ENCODE results near the gene BRSK2. TPM values are rescaled to one million over a fixed set of nuclear protein-coding genes. Genes with fewer than 3 reads are reported as not detected.
A peak's percentile ranks its signal among the peaks of the same experiment; 100 is the strongest.

The BRSK2 gene
- total RNA-seq, 1 donor from 2014 or later: 49.2 TPM

- no peaks in the 10 kb centered on the region for H3K9me3 Mint-ChIP-seq (ENCODE audit: low read depth)
- peaks cover 41% of the 10 kb centered on the region for H3K4me1 Mint-ChIP-seq (ENCODE audit: low read depth)
- H3K27me3 Mint-ChIP-seq: peaks cover 14% of the 10 kb centered on the region
- DNase-seq (ENCODE audit: low spot score, unreplicated experiment): no peak
- TF ChIP-seq, protein P1, sequence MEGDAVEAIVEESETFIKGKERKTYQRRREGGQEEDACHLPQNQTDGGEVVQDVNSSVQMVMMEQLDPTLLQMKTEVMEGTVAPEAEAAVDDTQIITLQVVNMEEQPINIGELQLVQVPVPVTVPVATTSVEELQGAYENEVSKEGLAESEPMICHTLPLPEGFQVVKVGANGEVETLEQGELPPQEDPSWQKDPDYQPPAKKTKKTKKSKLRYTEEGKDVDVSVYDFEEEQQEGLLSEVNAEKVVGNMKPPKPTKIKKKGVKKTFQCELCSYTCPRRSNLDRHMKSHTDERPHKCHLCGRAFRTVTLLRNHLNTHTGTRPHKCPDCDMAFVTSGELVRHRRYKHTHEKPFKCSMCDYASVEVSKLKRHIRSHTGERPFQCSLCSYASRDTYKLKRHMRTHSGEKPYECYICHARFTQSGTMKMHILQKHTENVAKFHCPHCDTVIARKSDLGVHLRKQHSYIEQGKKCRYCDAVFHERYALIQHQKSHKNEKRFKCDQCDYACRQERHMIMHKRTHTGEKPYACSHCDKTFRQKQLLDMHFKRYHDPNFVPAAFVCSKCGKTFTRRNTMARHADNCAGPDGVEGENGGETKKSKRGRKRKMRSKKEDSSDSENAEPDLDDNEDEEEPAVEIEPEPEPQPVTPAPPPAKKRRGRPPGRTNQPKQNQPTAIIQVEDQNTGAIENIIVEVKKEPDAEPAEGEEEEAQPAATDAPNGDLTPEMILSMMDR (IDR thresholded peaks at IDR 0.05; ENCODE audit: unreplicated experiment): no peak
- peak overlapping the region; percentile 44 for H3K27ac Mint-ChIP-seq
- H3K4me3 Mint-ChIP-seq (ENCODE audit: low read depth): no peak overlapping the region
- H3K36me3 Mint-ChIP-seq (ENCODE audit: insufficient read depth): no peaks in the 10 kb centered on the region
Measured at GRCh38 chr11:1352696-1353382, 36.9 kb upstream of the BRSK2 start.

DNA sequence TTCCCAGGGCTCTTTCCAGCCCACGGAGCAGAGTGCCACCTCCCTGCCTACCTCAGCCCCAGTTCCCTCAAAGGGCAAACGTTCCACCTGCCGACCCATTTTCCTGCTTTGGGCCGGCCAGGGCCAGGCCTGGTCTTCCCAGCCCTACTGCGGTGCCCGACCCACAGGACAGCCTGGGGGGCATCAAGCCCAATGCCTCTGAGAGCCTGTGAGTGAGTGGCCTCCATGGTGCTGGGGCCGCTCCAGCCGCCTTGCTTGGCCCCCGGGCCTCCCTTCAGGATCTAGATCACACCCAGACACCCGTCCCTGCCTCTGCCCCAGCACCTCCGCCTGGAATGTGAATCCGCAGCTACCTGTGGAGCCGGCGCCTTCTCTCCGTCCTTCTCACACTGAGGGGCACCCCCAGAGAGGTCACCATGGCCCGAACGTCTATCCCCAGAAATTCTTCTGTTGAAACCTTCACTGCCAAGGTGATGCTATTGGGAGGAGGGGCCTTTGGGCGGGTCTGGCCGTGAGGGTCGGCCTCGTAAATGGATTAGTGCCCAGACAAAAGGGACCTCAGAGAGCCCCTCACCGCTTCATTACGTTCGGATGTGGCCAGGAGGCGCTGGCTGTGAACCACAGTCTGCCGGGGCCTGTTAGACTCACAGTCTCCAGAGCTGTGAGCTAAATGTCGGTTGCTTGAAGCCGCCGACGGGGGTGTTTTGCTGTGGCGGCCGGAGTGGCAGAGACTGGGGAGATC lies 36.2 kb upstream of the BRSK2 start:
- Mint-ChIP-seq H3K4me3 (ENCODE audit: low read depth) (no peak overlapping the region), H3K36me3 (ENCODE audit: insufficient read depth) (no peaks in the 10 kb centered on the region), H3K9me3 (ENCODE audit: low read depth) (no peaks in the 10 kb centered on the region), H3K4me1 (ENCODE audit: low read depth) (peaks cover 38% of the 10 kb centered on the region), H3K27ac (peak overlapping the region; percentile 87), H3K27me3 (peaks cover 14% of the 10 kb centered on the region)
- DNase-seq (ENCODE audit: low spot score, unreplicated experiment): no peak
- TF ChIP-seq, protein P1 (IDR thresholded peaks at IDR 0.05; ENCODE audit: unreplicated experiment): no peak

DNA sequence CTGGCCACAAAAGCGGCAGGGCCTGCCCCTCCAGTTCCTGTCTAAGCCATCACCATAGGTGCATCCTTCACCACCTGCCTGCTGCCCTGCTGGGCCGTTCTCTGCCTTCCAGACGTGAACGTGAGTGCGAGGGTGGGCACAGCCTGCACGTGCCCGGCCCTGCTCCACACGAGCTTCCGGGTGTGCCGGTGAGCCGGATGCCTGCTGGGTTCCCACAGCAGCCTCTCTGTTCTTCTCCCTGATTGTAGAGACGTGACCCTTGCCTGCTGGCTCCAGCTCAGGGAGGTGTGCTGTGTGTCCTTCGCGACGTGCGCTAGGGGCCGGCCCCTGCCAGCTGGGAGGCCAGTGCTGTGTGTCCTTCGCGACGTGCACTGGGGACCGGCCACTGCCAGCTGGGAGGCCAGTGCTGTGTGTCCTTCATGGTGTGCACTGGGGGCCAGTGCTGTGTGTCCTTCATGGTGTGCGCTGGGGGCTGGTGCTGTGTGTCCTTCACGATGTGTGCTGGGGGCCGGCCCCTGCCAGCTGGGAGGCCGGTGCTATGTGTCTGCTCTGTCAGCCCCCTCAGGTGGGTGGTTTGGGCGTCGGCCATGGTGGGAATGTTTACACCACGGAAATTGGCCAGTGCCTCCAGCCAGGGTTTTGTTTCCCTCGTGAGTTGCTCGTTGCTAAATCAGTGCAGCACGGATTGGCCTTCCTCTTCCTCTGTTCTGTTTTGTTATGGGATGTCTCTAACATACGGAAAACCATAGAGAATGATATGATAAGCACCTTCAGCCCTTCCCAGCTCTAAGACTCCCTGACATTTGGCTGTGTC lies 35.4 kb upstream of the BRSK2 start:
- no peaks in the 10 kb centered on the region for H3K9me3 Mint-ChIP-seq (ENCODE audit: low read depth)
- DNase-seq (ENCODE audit: low spot score, unreplicated experiment): no peak
- TF ChIP-seq, protein P1 (IDR thresholded peaks at IDR 0.05; ENCODE audit: unreplicated experiment): no peak
- peaks cover 14% of the 10 kb centered on the region for H3K27me3 Mint-ChIP-seq
- no peak overlapping the region for H3K27ac Mint-ChIP-seq
- no peak overlapping the region for H3K4me3 Mint-ChIP-seq (ENCODE audit: low read depth)
- peaks cover 32% of the 10 kb centered on the region for H3K4me1 Mint-ChIP-seq (ENCODE audit: low read depth)
- H3K36me3 Mint-ChIP-seq (ENCODE audit: insufficient read depth): no peaks in the 10 kb centered on the region

GRCh38 chr11:1356007-1356435 lies 33.7 kb upstream of the BRSK2 start:
- peaks cover 14% of the 10 kb centered on the region for H3K27me3 Mint-ChIP-seq
- H3K4me3 Mint-ChIP-seq (ENCODE audit: low read depth): peak overlapping the region; percentile 44
- DNase-seq (ENCODE audit: low spot score, unreplicated experiment): no peak
- peaks cover 23% of the 10 kb centered on the region for H3K4me1 Mint-ChIP-seq (ENCODE audit: low read depth)
- H3K36me3 Mint-ChIP-seq (ENCODE audit: insufficient read depth): no peaks in the 10 kb centered on the region
- H3K27ac Mint-ChIP-seq: peak overlapping the region; percentile 80
- no peaks in the 10 kb centered on the region for H3K9me3 Mint-ChIP-seq (ENCODE audit: low read depth)
- TF ChIP-seq, protein P1 (IDR thresholded peaks at IDR 0.05; ENCODE audit: unreplicated experiment): no peak

DNA sequence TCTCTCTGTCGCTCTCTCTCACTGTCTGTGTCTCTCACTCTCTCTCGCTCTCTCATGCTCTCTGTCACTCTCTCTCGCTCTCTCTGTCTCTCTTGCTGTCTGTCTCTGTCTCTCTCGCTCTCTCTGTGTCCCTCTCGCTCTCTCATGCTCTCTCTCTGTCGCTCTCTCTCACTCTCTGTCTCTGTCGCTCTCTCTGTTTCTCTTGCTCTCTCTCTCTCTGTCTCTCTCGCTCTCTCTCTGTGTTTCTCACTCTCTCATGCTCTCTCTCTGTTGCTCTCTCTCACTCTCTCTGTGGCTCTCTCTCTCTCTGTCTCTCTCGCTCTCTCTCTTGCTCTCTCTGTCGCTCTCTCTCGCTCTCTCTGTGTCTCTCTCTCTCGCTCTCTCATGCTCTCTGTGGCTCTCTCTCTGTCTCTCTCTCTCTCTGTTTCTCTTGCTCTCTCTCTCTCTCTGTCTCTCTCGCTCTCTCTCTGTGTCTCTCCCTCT lies 33.2 kb upstream of the BRSK2 start:
- H3K4me3 Mint-ChIP-seq (ENCODE audit: low read depth): peak overlapping the region; percentile 46

More for the DNA sequence above, 33.2 kb upstream of the BRSK2 start:
- no peak for DNase-seq (ENCODE audit: low spot score, unreplicated experiment)
- H3K27me3 Mint-ChIP-seq: peaks cover 14% of the 10 kb centered on the region
- H3K36me3 Mint-ChIP-seq (ENCODE audit: insufficient read depth): no peaks in the 10 kb centered on the region
- H3K27ac Mint-ChIP-seq: peak overlapping the region; percentile 80
- no peaks in the 10 kb centered on the region for H3K9me3 Mint-ChIP-seq (ENCODE audit: low read depth)
- TF ChIP-seq, protein P1 (IDR thresholded peaks at IDR 0.05; ENCODE audit: unreplicated experiment): no peak
- H3K4me1 Mint-ChIP-seq (ENCODE audit: low read depth): peaks cover 18% of the 10 kb centered on the region

All from progenitor cell of endocrine pancreas (in vitro differentiated cells).